Ovary (tissue), 9 donors: ENCODE data around the gene DTNA. TPM values are rescaled to one million over a fixed set of nuclear protein-coding genes. Genes with fewer than 3 reads are reported as not detected.
A peak's percentile ranks its signal among the peaks of the same experiment; 100 is the strongest.

Source experiments
- DNase-seq, 5 donors: peaks; one replicate each; pipeline ENCODE4 v3.0.0-alpha.2; 2019 to 2020
- H3K27ac ChIP-seq, 2 donors: fragments of 200-600 bp; one replicate each; pipeline versions ENCODE4 v1.5.1 to v1.8.0; 2019 to 2022
- H3K27me3 ChIP-seq: fragments of 200-600 bp; one replicate; pipeline ENCODE4 v1.8.0; 2022
- H3K36me3 ChIP-seq: fragments of 200-600 bp; sonication (generic); one replicate; pipeline ENCODE4 v1.5.1; 2019
- H3K4me1 ChIP-seq: one replicate; pipeline ENCODE4 v1.8.1; 2013; ENCODE audit warnings: mild to moderate bottlenecking, moderate library complexity; ENCODE audit not compliant: insufficient read depth
- H3K4me3 ChIP-seq: fragments of 200-600 bp; sonication (generic); one replicate; pipeline ENCODE4 v1.5.1; 2017
- H3K9me3 ChIP-seq, 2 donors: fragments of 200-600 bp in 1 of 2; sonication (generic) in 1 of 2; one replicate each; pipeline versions ENCODE4 v1.5.1 to v1.8.1; 2013 to 2019; ENCODE audit warnings: mild to moderate bottlenecking in 1 of 2, moderate library complexity in 1 of 2
- EP300 ChIP-seq: sonication (generic); formaldehyde crosslinking; IDR thresholded peaks from one replicate; pipeline ENCODE4 v1.6.1; 2017; ENCODE audit warnings: antibody characterized with exemption
- POLR2A ChIP-seq: fragments of 450-650 bp; IDR thresholded peaks from one replicate; pipeline ENCODE4 v1.6.1; 2017; ENCODE audit warnings: antibody characterized with exemption, mild to moderate bottlenecking, moderate library complexity
- WGBS, 3 donors: extraction: QIAGEN DNeasy Blood & Tissue Kit in 1 of 3; methylation state at CpG; one replicate each; pipeline versions ENCODE4 v1.1.5 to v1.1.7; 2013 to 2017; 5-methylcytosine and 5-hydroxymethylcytosine counted together
- intact Hi-C, 4 donors: fragments of 100-400 bp; cut with DNase I; formaldehyde crosslinking; loops; one replicate each; pipeline versions ENCODE4 v1.11.0 to v1.15.1; 2022 to 2023
- polyA plus RNA-seq, 2 donors: library from polyadenylated mRNA; stranded (reverse); fragments of 200-250 nt in 1 of 2; fragments of 350-450 nt in 1 of 2; fragmentation: Illumina TruSeq in 1 of 2; extraction: RNeasy Lipid Tissue Mini Kit (QIAGEN cat#74804) in 1 of 2; gene quantifications; one replicate each; pipeline ENCODE4 v1.2.3, GENCODE V29; 2013 to 2014
- total RNA-seq, 7 donors: library from RNA; depleted of rRNA in 2 of 7; stranded (reverse); fragments of >200 nt in 2 of 7; fragmentation: NEBNext Ultra II Directional in 3 of 7; extraction: Animal tissue kit (Norgen Biotek cat#: 25700) in 3 of 7; gene quantifications; one replicate each; pipeline versions ENCODE4 v1.1.0 to v1.2.4, GENCODE V29; 2016 to 2023
- TF ChIP-seq, protein P1 (sequence below), 3 donors: fragments of 450-650 bp in 2 of 3; fragments of 200-600 bp in 1 of 3; IDR thresholded peaks; one replicate each; pipeline versions ENCODE4 v1.5.1 to v1.8.0; 2016 to 2022; ENCODE audit warnings: antibody characterized with exemption in 3 of 3, mild to moderate bottlenecking in 1 of 3
- donor health status: DM: no; HTN: no; CAD: no; lungs with moderate emphysema.
- donor health status: DM: no; HTN: no; CAD: no.
- donor health status: Bipolar disorder and iron deficiency.
- donor health status: DM: yes; HTN: yes; CAD: no.
- donor health status: DM: no; HTN: no; CAD: no.
- donor health status: DM: yes; HTN: yes; CAD: no.

Gene DTNA
- total and polyA plus RNA-seq, 9 donors: 4.3 to 34.2 (median 18.4) TPM

DNA sequence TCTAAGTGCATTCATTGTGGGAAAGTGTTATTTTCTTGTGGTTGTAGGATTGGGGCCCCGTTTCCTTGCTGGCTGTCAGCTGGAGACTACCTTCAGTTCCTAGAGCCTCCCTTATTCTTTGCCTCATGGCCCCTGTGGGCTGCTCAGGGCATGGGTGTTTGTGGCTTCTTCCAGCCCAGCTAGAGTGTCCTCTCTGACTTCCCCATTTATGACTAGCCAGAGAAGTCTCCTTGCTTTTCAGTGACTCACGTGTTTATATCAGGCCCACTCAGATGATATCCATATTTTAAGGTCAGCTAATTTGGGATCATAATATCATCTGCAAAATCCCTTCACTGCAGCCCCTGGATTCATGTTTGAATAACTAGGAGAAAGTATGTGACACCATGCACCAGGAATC, 62.8 kb downstream of the DTNA start:
- TF ChIP-seq, protein P1, sequence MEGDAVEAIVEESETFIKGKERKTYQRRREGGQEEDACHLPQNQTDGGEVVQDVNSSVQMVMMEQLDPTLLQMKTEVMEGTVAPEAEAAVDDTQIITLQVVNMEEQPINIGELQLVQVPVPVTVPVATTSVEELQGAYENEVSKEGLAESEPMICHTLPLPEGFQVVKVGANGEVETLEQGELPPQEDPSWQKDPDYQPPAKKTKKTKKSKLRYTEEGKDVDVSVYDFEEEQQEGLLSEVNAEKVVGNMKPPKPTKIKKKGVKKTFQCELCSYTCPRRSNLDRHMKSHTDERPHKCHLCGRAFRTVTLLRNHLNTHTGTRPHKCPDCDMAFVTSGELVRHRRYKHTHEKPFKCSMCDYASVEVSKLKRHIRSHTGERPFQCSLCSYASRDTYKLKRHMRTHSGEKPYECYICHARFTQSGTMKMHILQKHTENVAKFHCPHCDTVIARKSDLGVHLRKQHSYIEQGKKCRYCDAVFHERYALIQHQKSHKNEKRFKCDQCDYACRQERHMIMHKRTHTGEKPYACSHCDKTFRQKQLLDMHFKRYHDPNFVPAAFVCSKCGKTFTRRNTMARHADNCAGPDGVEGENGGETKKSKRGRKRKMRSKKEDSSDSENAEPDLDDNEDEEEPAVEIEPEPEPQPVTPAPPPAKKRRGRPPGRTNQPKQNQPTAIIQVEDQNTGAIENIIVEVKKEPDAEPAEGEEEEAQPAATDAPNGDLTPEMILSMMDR (IDR thresholded peaks at IDR 0.05): no peak
- TF ChIP-seq POLR2A (no peak), EP300 (no peak)
- Histone ChIP-seq H3K4me1 (peaks cover 10% of the 10 kb centered on the region), H3K27me3 (no peaks in the 10 kb centered on the region), H3K9me3 (no peaks in the 10 kb centered on the region), H3K36me3 (no peaks in the 10 kb centered on the region), H3K27ac (no peak overlapping the region), H3K4me3 (no peak overlapping the region)
- DNase-seq: no peak
- 9 to 27% (median 10%) methylated on average over 2 of the region's 2 CpGs for WGBS, 3 donors
- intact Hi-C loops: no loop called here

DNA sequence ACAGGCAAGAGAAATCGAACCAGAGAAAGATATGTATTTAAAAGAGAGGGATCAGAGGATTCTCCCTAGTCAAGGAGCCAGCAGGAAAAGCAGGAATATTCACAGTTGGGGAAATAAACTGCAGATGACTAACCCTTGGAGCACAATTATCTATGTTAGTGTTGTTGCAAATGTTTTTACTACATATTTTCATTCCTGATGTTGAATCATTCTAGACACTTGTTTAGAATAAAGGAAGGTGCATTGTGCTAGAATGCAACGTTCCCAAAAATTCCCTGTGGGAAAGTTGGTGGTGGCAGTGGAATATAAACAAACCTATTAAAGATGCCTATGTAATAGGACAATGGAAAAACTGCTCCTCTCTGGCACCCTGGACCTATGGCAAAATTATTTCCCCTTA, 63.3 kb downstream of the DTNA start:
- no peak overlapping the region for H3K4me3 ChIP-seq
- 0 to 7% (median 1%) methylated on average over 2 of the region's 2 CpGs for WGBS, 3 donors

GRCh38 chr18:34773961-34774766, 64.1 kb downstream of the DTNA start:
- Histone ChIP-seq H3K9me3 (no peaks in the 10 kb centered on the region), H3K36me3 (no peaks in the 10 kb centered on the region), H3K27ac (no peak overlapping the region), H3K27me3 (no peaks in the 10 kb centered on the region), H3K4me1 (peaks cover 10% of the 10 kb centered on the region), H3K4me3 (no peak overlapping the region)
- intact Hi-C loops: no loop called here
- peak in 4 of 5 donors; percentile 28 to 70 (median 46) for DNase-seq
- TF ChIP-seq POLR2A: no peak
- TF ChIP-seq, protein P1 (IDR thresholded peaks at IDR 0.05): no peak
- no peak for TF ChIP-seq EP300
- WGBS, 3 donors: 18 to 22% (median 20%) methylated on average over 7 of the region's 7 CpGs

More for the DNA sequence above, 63.3 kb downstream of the DTNA start:
- H3K27me3 ChIP-seq: no peaks in the 10 kb centered on the region
- intact Hi-C loops: no loop called here
- no peak overlapping the region for H3K27ac ChIP-seq
- no peak for TF ChIP-seq EP300
- no peak for TF ChIP-seq POLR2A
- TF ChIP-seq, protein P1 (IDR thresholded peaks at IDR 0.05): no peak
- H3K4me1 ChIP-seq: peaks cover 10% of the 10 kb centered on the region
- DNase-seq: no peak
- no peaks in the 10 kb centered on the region for H3K9me3 ChIP-seq
- H3K36me3 ChIP-seq: no peaks in the 10 kb centered on the region

DNA sequence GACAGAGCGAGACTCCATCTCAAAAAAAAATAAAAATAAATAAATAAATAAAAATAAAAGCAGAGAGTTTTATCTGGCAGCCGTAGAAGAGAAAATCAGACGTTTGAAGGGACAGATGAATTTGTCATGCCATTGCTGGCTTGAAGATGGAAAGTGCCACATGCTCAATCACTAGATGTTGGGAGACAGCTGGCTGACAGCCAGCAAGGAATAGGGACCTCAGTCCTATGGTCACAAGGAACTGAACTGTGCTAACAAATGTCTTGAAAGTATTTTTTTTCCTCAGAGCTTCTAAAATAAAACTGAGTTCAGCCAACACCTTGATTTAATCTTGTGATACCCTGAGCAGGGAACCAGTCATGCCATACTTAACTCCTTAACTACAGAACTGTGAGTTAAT, 65.4 kb downstream of the DTNA start:
- no peaks in the 10 kb centered on the region for H3K27me3 ChIP-seq
- H3K4me1 ChIP-seq: peaks cover 10% of the 10 kb centered on the region
- TF ChIP-seq, protein P1 (IDR thresholded peaks at IDR 0.05): no peak
- TF ChIP-seq POLR2A: no peak
- TF ChIP-seq EP300: no peak
- intact Hi-C loops: no loop called here
- H3K27ac ChIP-seq: no peak overlapping the region
- 88 to 89% (median 89%) methylated on average over 3 of the region's 3 CpGs for WGBS, 3 donors
- no peaks in the 10 kb centered on the region for H3K9me3 ChIP-seq
- H3K36me3 ChIP-seq: no peaks in the 10 kb centered on the region
- no peak for DNase-seq
- no peak overlapping the region for H3K4me3 ChIP-seq
